CD8-positive, alpha-beta memory T cell (primary cell): ENCODE measurements around the gene COL27A1. TPM values are rescaled to one million over a fixed set of nuclear protein-coding genes. Genes with fewer than 3 reads are reported as not detected.

Source experiments
- CTCF ChIA-PET: fragments of 350-600 bp; sonication (Branson Sonifier 250); formaldehyde crosslinking; loops from one replicate; lab custom pipeline; 2021; ENCODE audit warnings: antibody characterized with exemption; lab: Charles Lee
- POLR2A ChIA-PET: fragments of 350-600 bp; sonication (Branson Sonifier 250); formaldehyde crosslinking; loops from one replicate; lab custom pipeline; 2021; ENCODE audit warnings: antibody characterized with exemption; lab: Charles Lee
- DNase-seq, 5 donors: peaks; one replicate each; pipeline versions ENCODE4 v3.0.0 to v3.0.0-alpha.2; 2020 to 2022; ENCODE audit warnings: mixed read lengths in 1 of 5
- H3K27ac ChIP-seq: one replicate; pipeline ENCODE4 v1.7.0; 2013; ENCODE audit warnings: low read depth, mild to moderate bottlenecking, low read length, moderate library complexity
- H3K27me3 ChIP-seq: 2 replicates; pipeline ENCODE4 v1.7.0; 2013; ENCODE audit warnings: low read length, mild to moderate bottlenecking; ENCODE audit not compliant: insufficient read depth, poor library complexity, severe bottlenecking
- H3K36me3 ChIP-seq: 2 replicates; pipeline ENCODE4 v1.7.0; 2013; ENCODE audit warnings: mild to moderate bottlenecking, low read length, moderate library complexity; ENCODE audit not compliant: insufficient read depth
- H3K4me1 ChIP-seq: 2 replicates; pipeline ENCODE4 v1.7.0; 2013; ENCODE audit warnings: mild to moderate bottlenecking, low read length, moderate library complexity; ENCODE audit not compliant: insufficient read depth
- H3K4me3 ChIP-seq: 2 replicates; pipeline ENCODE4 v1.7.0; 2013; ENCODE audit warnings: mild to moderate bottlenecking, low read length
- H3K9me3 ChIP-seq: 2 replicates; pipeline ENCODE4 v1.7.0; 2013; ENCODE audit warnings: mild to moderate bottlenecking, low read length
- H3K27ac Mint-ChIP-seq, 8 donors: one replicate each; pipeline ENCODE4 v1.8.0; 2020 to 2021; ENCODE audit warnings: mixed read lengths in 8 of 8, mild to moderate bottlenecking in 6 of 8, inconsistent platforms in 3 of 8, moderate library complexity in 3 of 8
- H3K27me3 Mint-ChIP-seq, 2 donors: one replicate each; pipeline ENCODE4 v1.8.0; 2020 to 2021; ENCODE audit warnings: mixed read lengths in 2 of 2, mild to moderate bottlenecking in 1 of 2, moderate library complexity in 1 of 2
- H3K36me3 Mint-ChIP-seq, 3 donors: one replicate each; pipeline ENCODE4 v1.8.0; 2020 to 2021; ENCODE audit warnings: mixed read lengths in 3 of 3, inconsistent platforms in 1 of 3, mild to moderate bottlenecking in 1 of 3
- H3K4me1 Mint-ChIP-seq, 3 donors: one replicate each; pipeline ENCODE4 v1.8.0; 2020 to 2021; ENCODE audit warnings: mixed read lengths in 3 of 3, inconsistent platforms in 1 of 3, mild to moderate bottlenecking in 1 of 3
- H3K4me3 Mint-ChIP-seq, 7 donors: one replicate each; pipeline ENCODE4 v1.8.0; 2020 to 2021; ENCODE audit warnings: mixed read lengths in 7 of 7, mild to moderate bottlenecking in 6 of 7, moderate library complexity in 4 of 7, inconsistent platforms in 2 of 7
- H3K9me3 Mint-ChIP-seq, 5 donors: one replicate each; pipeline ENCODE4 v1.8.0; 2020 to 2022; ENCODE audit warnings: mixed read lengths in 5 of 5, mild to moderate bottlenecking in 3 of 5, moderate library complexity in 2 of 5, inconsistent platforms in 1 of 5
- polyA plus RNA-seq: library from polyadenylated mRNA; unstranded; fragments of 300-500 nt; fragmentation: Illumina TruSeq; gene quantifications from one replicate; pipeline ENCODE4 v1.2.3, GENCODE V29; 2021
- total RNA-seq, 2 experiments: library from RNA; stranded (reverse); gene quantifications; one replicate each; pipeline ENCODE4 v1.2.3, GENCODE V29; 2021

Gene COL27A1
- total and polyA plus RNA-seq, 3 experiments from 2014 or later = 0.86 to 1.6 TPM; not detected in 1

DNA sequence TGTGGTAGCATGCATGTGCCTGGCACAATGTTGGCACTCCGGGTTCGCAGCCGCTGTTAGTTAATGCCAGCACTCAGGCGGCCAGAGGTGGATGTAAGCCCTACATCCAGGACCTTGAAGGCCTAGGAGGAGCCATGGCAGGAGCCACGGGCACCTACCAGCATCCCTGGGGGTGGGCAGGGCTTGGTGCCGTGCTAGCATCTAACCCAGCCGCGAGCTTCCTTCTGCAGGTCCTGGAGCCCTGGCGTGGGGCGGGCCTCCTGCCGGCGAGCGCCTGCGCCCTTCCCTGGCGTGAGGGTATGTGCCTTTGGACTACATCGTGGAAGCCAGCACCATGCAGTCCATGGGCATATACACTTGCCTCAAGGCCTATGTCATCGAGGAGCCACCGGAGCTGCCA lies 53.8 kb downstream of the COL27A1 start:
- Mint-ChIP-seq H3K27ac (no peak overlapping the region), H3K4me1 (no peaks in the 10 kb centered on the region), H3K9me3 (no peaks in the 10 kb centered on the region), H3K27me3 (peaks cover 2 to 3% of the 10 kb centered on the region in 2 donors), H3K4me3 (no peak overlapping the region), H3K36me3 (no peaks in the 10 kb centered on the region)
- H3K4me1 ChIP-seq = no peaks in the 10 kb centered on the region
- POLR2A ChIA-PET = no interaction called here
- CTCF ChIA-PET = no interaction called here
- no peak overlapping the region for H3K27ac ChIP-seq
- H3K9me3 ChIP-seq = no peaks in the 10 kb centered on the region
- no peak for DNase-seq
- H3K27me3 ChIP-seq = no peaks in the 10 kb centered on the region
- H3K36me3 ChIP-seq = no peaks in the 10 kb centered on the region
- no peak overlapping the region for H3K4me3 ChIP-seq

DNA sequence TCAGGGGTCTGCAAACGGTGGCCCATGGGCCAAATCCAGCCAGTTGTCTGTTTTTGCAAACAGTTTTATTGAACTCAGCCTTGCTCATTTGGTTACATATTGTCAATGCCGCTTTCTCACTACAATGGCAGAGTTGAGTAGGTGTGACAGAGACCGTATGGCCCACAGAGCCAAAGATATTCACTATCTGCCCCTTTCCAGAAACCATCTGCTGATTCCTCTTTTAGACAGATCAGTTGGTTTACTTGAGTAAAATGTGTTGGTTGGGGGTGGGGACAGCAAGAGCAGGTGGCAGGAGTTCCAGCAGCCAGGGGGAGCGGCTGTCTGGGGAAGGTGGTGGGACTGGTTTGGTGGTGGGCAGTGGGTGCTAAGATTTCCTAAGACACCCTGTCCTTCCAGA lies 54.8 kb downstream of the COL27A1 start:
- Mint-ChIP-seq H3K27me3 (peaks cover 1 to 3% of the 10 kb centered on the region in 2 donors), H3K36me3 (no peaks in the 10 kb centered on the region)
- CTCF ChIA-PET = no interaction called here

DNA sequence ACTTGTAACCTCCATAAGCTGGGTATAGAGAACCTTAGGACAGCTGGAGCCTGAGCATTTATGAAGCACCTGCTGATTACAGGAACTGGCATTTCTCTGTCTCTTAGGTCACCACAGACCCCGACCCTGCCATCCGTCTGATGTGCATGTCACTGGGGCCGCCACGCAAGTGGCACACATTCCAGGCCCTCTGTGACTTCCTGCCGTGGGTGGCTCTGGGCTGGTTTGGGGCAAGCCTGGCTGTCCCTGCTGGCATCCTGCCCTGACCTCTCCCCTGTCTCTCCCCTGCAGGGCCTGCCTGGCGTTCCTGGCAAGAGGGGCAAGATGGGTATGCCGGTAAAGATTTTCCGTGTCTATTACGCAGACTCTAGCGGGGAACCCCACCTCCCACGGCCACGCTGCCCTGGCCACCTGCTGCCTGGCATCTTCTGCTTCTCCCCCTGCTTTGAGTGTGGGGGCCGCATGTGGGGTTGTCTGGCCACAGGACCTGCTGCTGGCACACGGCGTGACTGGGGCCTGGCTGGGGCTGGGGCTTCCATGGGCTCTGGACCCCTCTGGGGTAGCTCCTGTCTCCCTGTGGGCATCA lies 55.4 kb downstream of the COL27A1 start:
- no peaks in the 10 kb centered on the region for H3K4me1 Mint-ChIP-seq
- H3K27ac Mint-ChIP-seq = no peak overlapping the region
- Histone ChIP-seq H3K27ac (no peak overlapping the region), H3K4me1 (no peaks in the 10 kb centered on the region), H3K27me3 (no peaks in the 10 kb centered on the region), H3K9me3 (no peaks in the 10 kb centered on the region), H3K36me3 (no peaks in the 10 kb centered on the region), H3K4me3 (no peak overlapping the region)
- H3K4me3 Mint-ChIP-seq = no peak overlapping the region
- no peaks in the 10 kb centered on the region for H3K9me3 Mint-ChIP-seq
- CTCF ChIA-PET = no interaction called here
- H3K36me3 Mint-ChIP-seq = no peaks in the 10 kb centered on the region
- DNase-seq = no peak
- H3K27me3 Mint-ChIP-seq = peaks cover 1 to 3% of the 10 kb centered on the region in 2 donors
- POLR2A ChIA-PET = no interaction called here

More for the DNA sequence above, 54.8 kb downstream of the COL27A1 start:
- H3K27me3 ChIP-seq = no peaks in the 10 kb centered on the region
- H3K36me3 ChIP-seq = no peaks in the 10 kb centered on the region
- no peaks in the 10 kb centered on the region for H3K9me3 Mint-ChIP-seq
- no peak overlapping the region for H3K4me3 ChIP-seq
- H3K27ac Mint-ChIP-seq = no peak overlapping the region
- POLR2A ChIA-PET = no interaction called here
- no peaks in the 10 kb centered on the region for H3K9me3 ChIP-seq
- no peak overlapping the region for H3K4me3 Mint-ChIP-seq
- no peaks in the 10 kb centered on the region for H3K4me1 Mint-ChIP-seq
- no peaks in the 10 kb centered on the region for H3K4me1 ChIP-seq
- H3K27ac ChIP-seq = no peak overlapping the region
- DNase-seq = no peak

DNA sequence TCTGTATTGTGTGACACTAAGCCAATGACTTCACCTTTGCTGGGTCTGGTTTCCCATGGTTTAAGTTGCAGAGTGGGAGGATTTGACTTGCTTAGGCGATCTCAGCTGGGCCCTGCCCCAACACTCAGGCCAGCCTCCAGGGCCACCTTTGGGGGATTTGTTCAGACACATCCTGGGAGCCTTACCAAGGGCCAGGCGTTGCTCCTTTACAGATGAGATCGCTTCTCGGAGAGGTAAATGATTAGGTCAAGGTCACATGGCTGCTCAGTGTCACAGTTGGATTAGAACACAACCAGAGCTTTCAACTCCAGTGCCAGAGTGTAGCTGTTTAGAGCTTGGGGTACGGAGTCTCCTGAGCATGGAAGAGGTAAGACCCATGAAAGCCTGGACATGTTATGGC lies 57.5 kb downstream of the COL27A1 start:
- H3K36me3 ChIP-seq = no peaks in the 10 kb centered on the region
- Mint-ChIP-seq H3K4me1 (no peaks in the 10 kb centered on the region), H3K4me3 (no peak overlapping the region), H3K36me3 (no peaks in the 10 kb centered on the region), H3K9me3 (no peaks in the 10 kb centered on the region), H3K27me3 (peaks cover 0 to 2% of the 10 kb centered on the region in 2 donors), H3K27ac (no peak overlapping the region)
- CTCF ChIA-PET = no interaction called here
- H3K27ac ChIP-seq = no peak overlapping the region
- POLR2A ChIA-PET = no interaction called here
- no peak overlapping the region for H3K4me3 ChIP-seq
- H3K4me1 ChIP-seq = no peaks in the 10 kb centered on the region
- no peaks in the 10 kb centered on the region for H3K27me3 ChIP-seq
- DNase-seq = no peak
- H3K9me3 ChIP-seq = no peaks in the 10 kb centered on the region

DNA sequence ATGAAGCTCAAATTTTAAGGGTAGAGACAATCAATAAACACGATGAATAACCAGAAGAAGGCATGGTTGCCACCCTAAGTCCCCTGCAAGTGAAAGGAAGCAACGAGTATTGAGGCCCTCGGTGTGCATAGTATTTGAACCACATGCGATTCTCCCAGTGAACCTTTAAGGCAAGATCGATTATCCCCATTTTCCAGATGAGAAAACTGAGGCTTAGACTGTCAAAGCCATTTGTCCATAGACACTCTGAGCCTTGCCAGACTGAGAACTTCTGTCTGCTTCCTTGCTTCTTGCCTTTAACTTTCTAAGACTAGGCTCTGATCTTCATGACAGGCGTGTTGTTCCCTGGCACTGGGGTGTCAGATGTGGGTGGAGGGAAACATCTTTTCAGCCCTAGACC lies 58.2 kb downstream of the COL27A1 start:
- CTCF ChIA-PET = no interaction called here
- Histone ChIP-seq H3K27ac (no peak overlapping the region), H3K4me1 (no peaks in the 10 kb centered on the region), H3K36me3 (no peaks in the 10 kb centered on the region), H3K27me3 (no peaks in the 10 kb centered on the region), H3K4me3 (no peak overlapping the region), H3K9me3 (no peaks in the 10 kb centered on the region)
- Mint-ChIP-seq H3K27ac (no peak overlapping the region), H3K9me3 (no peaks in the 10 kb centered on the region), H3K4me3 (no peak overlapping the region), H3K27me3 (peaks cover 2 to 3% of the 10 kb centered on the region in 2 donors), H3K4me1 (no peaks in the 10 kb centered on the region), H3K36me3 (no peaks in the 10 kb centered on the region)
- POLR2A ChIA-PET = no interaction called here
- no peak for DNase-seq

DNA sequence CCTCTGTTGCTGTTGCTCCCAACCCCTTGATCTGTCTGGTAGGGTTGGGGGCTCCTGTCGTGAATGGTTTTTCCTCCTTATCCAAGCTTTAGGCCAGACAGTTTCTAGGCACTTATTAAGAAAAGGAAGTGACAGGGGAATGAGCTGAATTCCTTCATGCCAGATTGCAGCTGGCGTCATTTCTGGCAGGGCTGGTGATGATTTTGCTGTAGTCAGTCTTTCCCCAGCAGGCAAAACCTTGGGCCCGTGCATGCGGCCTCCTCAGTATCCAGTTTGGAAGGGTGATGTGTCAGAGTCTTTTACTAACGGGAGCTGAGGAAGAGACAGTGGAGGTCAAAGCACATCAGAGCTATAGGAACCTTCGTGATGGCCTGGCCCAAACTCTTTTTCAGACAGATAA lies 58.8 kb downstream of the COL27A1 start:
- H3K36me3 Mint-ChIP-seq = no peaks in the 10 kb centered on the region
- H3K4me1 Mint-ChIP-seq = no peaks in the 10 kb centered on the region
- H3K27ac Mint-ChIP-seq = no peak overlapping the region
- POLR2A ChIA-PET = no interaction called here
- H3K36me3 ChIP-seq = no peaks in the 10 kb centered on the region
- H3K4me3 ChIP-seq = no peak overlapping the region
- no peak overlapping the region for H3K27ac ChIP-seq
- H3K9me3 Mint-ChIP-seq = no peaks in the 10 kb centered on the region
- H3K4me3 Mint-ChIP-seq = no peak overlapping the region
- H3K27me3 ChIP-seq = no peaks in the 10 kb centered on the region
- no peak for DNase-seq
- H3K9me3 ChIP-seq = no peaks in the 10 kb centered on the region
- H3K27me3 Mint-ChIP-seq = peaks cover 2 to 5% of the 10 kb centered on the region in 2 donors
- H3K4me1 ChIP-seq = no peaks in the 10 kb centered on the region
- CTCF ChIA-PET = no interaction called here

DNA sequence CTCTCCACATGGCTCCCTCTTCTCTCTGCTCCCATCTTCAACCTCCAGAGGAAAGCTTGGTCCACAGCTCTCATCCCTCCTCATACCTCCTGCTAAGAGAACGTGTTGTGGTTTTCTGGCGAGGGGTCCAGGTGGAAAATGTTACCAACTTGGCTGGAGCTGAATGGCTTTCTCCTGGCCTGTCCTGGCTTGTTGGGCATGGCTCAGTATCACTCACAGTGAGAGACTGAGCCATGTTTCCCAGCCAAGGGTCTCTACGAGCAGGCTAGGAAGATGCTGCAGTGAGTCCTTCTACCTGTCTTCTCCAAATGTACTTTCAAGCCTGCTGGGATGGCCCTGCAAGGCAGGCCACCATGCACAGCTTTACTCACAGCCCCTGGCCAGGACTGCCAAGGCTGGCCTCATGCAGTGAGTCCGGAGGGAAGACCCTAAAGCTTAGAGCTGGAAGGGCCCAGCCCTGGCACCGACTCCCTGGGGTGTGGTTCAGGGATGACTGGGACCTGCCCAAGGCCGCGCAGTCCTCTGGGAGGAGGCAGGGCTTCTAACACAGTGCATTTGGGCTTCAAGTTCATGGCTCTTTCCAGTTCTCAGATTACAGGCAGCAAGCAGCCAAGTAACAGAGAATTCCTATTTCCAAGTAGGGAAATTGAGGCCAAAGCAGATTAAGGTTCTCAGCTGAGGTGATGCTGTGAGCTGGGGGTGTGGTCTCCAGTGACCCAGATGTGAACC lies 59.5 kb downstream of the COL27A1 start:
- no peak for DNase-seq
- ChIA-PET CTCF (no interaction called here), POLR2A (no interaction called here)
- no peaks in the 10 kb centered on the region for H3K27me3 ChIP-seq
- H3K4me1 ChIP-seq = no peaks in the 10 kb centered on the region
- H3K27me3 Mint-ChIP-seq = peaks cover 2 to 5% of the 10 kb centered on the region in 2 donors
- H3K4me1 Mint-ChIP-seq = no peaks in the 10 kb centered on the region
- H3K9me3 ChIP-seq = no peaks in the 10 kb centered on the region
- no peak overlapping the region for H3K4me3 ChIP-seq
- H3K4me3 Mint-ChIP-seq = no peak overlapping the region
- no peak overlapping the region for H3K27ac ChIP-seq
- H3K36me3 Mint-ChIP-seq = no peaks in the 10 kb centered on the region
- no peak overlapping the region for H3K27ac Mint-ChIP-seq
- no peaks in the 10 kb centered on the region for H3K36me3 ChIP-seq
- no peaks in the 10 kb centered on the region for H3K9me3 Mint-ChIP-seq

DNA sequence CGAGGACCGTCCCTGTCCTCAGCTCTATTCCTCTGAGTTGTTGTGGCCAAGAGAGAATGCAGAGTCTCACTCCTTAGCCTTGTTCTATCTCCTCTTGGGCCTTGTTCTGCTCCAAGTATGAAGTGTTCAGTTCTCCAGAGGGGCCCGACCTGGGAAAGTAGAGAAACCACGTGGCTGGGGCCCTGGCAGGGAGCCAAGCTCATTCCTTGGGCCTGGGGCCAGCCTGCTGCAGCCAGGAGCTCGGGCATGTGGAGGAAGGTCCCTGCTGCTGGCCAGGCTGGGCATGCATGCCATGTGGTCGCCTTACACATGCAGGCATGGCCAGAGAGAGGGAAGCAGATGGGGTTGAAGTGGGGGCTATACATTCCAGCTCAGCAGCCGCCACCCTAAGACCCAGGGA lies 60.7 kb downstream of the COL27A1 start:
- Histone ChIP-seq H3K36me3 (no peaks in the 10 kb centered on the region), H3K27me3 (no peaks in the 10 kb centered on the region), H3K27ac (no peak overlapping the region), H3K4me3 (no peak overlapping the region), H3K4me1 (no peaks in the 10 kb centered on the region), H3K9me3 (no peaks in the 10 kb centered on the region)
- POLR2A ChIA-PET = no interaction called here
- H3K4me1 Mint-ChIP-seq = no peaks in the 10 kb centered on the region
- CTCF ChIA-PET = no interaction called here
- DNase-seq = no peak
- H3K4me3 Mint-ChIP-seq = no peak overlapping the region
- peaks cover 4 to 5% of the 10 kb centered on the region in 2 donors for H3K27me3 Mint-ChIP-seq
- H3K36me3 Mint-ChIP-seq = no peaks in the 10 kb centered on the region
- no peak overlapping the region for H3K27ac Mint-ChIP-seq
- H3K9me3 Mint-ChIP-seq = no peaks in the 10 kb centered on the region
